Measurements from ENCODE around the gene MYOD1.
A peak's percentile ranks its signal among the peaks of the same experiment; 100 is the strongest.

The MYOD1 gene

DNA sequence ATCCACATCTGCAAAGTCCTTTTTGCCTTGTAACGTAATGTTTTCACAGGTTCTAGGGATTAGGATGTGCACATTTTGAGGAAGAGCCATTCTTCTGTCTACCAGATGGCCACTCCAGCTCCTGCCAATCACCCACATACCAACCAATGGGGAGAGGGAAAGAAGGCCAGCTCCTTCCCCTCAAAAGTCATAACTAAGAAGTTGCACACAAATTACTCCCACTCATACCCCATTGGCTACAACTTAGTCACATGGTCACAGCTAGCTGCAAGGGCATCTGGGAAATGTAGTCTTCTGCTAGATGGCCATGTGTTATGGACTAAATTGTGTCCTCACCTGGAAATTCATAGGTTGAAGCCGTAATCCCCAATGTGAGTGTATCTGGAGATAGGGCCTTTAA lies 15.4 kb upstream of the MYOD1 start:
- no peak for DNase-seq

DNA sequence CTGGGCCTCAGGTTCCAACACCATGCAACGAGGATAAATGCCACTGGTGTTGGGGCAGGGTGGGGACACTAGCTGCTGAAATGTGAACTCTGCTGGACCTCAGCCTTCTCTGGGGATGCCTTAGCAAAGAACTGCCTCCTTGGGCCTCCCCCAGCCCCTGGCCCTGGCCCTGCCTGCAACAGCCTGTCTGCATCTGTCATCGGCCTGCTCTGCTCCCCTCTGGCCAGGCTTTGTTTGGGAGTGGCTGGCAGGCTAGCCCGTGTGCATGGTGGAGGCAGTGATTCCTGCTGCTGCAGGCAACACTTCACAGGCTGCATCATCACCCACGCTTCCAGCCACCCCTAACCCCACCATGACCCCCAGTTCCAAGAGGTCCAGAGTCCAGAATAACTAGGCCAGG lies 11.5 kb upstream of the MYOD1 start:
- no peak for DNase-seq

DNA sequence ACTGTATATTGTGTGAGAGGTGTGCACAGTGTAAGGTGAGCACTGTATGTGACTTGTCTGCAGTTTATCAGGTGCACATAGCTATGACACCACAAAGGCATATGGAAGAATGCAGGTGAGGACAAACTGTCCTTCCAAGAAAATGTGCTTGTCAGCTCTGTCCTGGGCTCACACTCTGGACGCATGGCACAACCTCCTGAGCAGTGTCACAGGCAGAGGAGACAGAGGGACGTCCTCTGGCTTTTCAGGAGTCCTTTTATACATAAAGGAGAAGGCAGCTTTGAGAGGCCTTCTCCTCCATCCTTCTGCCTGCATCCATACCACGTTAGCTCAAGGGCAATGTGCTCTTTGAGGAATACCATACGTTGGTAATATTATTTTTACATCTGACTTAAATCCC lies 7.5 kb upstream of the MYOD1 start:
- DNase-seq = no peak

DNA sequence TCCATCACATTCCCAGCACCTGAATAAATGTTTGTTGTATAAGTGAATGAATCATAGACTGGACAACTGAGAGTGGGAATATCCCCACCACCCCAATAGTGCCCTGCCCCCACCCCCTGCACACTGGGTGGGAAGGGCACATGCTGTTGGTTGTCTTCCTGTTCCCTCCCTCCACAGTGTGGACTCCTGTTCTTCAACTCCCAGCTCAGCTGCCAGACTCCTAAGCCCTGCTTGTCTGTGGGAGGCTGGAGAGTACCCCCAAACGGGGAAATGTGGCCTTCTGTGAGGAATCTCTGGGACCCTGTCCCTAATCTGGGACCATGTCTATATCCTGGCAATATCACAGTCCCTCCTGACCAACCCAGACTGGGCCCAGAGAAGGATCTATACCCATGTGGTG lies 5.5 kb upstream of the MYOD1 start:
- no peak for DNase-seq

DNA sequence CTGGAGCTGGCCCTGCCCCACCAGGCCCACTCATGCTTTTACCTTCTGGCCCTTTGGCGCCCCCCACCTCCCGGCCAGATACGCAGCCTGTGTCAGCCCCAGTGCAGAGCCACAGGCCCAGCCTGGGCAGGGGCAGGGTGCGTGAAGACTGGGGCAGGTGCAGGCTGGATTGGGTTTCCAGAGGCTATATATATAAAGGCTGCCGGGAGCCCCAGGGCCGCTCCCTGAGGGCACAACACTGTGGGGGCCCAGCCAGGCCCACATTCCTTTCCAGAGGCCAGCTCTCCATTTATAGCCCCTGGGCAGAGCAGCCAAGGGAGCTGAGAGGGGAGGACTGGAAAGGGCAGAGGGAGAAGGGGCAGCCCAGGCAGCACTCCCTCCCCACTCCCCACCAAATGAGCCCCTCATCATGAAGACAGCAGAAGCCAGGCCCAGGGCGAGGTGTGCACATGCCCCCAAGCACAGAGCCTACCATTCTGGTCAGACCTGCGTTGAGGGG lies 5.0 kb upstream of the MYOD1 start:
- no peak for DNase-seq

DNA sequence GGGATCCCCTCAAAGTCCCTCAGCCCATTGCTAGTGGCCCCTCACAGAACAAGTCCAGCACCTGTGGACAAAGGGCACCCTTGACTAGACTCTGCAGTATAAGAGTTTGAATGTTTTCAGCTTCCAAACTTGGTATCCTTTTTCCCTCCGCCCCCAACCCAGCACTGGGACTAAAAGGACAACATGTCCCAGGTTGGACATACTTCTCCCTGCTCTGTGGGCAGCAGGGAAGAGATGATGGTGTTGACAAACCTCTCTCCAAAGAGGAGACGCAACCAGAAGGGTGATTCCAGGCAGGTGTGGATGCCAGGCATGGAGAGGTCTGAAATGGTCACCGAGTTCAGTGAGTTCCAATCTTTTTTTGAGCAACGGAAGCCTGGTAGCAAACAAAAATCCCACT lies 4.5 kb upstream of the MYOD1 start:
- no peak for DNase-seq

DNA sequence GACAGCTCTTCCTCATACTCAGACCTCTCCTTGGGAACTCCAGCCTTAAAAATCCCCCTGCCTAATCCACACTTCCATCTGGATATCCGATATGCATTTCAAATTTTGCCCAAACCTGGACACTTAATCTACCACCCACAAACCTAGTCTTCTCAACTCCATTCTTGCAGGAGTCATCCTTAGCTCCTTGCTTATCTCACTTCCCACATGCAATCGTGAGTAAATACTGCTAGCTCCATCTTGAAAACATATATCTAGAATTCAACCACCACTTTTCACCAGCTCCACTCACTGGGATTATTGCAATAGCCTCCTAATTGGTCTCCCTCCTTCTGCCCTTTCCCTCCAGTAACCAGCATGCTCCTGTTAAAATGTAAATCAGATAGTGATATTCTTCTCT lies 2.6 kb upstream of the MYOD1 start:
- DNase-seq = no peak

DNA sequence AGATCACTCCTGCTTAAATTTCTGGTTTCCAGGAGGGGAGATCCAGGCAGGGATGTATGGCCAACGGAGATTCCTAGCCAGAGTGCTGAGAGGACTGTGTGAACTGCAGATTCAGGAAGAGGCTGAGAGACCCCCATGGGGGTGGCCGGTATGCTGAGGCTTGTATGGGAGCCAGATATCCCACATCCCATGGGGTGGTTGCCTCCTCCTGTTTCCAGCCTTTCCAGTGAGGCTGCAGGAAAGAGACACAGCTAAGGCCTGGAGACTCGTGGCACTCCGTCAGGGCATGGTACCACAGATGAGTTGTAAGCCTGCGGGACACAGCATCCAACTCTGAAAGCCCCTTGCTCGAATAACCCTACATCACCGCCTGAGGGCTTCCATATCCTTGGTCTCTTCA lies 1.4 kb upstream of the MYOD1 start:
- no peak for DNase-seq

DNA sequence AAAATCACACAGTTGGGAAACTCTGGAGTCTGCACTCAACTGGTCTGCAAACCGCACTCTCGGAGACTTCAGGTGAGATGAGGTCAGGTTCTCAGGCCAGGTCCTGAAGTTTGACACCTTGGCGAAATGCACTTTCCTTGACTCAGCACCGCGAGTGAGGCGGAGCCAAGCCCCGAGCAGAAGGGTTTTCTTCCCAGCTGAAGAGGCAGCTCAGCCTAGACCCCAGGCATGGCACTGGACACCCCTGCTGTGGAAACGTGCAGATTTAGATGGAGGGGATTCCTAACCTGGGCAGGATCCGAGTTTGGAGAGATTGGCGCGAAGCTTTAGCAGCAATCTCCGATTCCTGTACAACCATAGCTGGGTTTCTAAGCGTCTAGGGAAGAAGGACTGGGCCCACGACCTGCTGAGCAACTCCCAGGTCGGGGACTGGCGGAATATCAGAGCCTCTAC lies 835 bp upstream of the MYOD1 start:
- DNase-seq = no peak

DNA sequence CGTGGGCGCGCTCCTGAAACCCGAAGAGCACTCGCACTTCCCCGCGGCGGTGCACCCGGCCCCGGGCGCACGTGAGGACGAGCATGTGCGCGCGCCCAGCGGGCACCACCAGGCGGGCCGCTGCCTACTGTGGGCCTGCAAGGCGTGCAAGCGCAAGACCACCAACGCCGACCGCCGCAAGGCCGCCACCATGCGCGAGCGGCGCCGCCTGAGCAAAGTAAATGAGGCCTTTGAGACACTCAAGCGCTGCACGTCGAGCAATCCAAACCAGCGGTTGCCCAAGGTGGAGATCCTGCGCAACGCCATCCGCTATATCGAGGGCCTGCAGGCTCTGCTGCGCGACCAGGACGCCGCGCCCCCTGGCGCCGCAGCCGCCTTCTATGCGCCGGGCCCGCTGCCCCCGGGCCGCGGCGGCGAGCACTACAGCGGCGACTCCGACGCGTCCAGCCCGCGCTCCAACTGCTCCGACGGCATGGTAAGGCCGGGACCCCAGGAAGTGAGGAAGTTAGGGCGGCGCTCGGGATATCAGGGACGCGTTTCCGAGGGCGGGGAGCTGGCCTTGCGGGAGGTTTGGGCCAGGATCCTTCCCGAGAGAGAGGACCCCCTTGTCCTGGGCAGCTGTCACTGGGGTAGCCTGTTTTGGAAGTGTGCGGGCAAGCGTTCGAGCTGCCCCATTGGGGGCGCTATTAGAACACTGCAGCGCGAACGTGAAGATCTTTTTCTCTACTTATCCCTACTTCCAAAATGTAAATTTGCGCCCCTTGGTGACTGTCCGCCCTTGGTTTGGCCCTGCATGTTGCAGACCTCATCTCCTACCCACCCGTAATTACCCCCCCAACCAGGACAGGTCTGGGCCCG lies 796 bp downstream of the MYOD1 start:
- no peak for DNase-seq

DNA sequence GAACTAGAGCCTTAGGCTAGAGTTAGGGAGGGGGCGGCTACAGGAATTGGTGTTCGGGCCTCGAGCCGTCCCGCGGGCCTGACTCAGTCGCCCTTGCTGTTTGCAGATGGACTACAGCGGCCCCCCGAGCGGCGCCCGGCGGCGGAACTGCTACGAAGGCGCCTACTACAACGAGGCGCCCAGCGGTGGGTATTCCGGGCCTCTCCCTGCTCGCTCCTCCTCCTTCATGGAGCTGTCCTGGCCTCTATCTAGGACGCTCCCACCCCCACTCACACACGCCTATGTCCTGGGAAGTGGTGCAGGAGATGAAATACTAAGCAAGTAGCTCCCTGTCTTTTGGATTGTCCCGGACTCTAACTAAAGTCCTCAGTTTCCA lies 1.4 kb downstream of the MYOD1 start:
- DNase-seq = no peak

DNA sequence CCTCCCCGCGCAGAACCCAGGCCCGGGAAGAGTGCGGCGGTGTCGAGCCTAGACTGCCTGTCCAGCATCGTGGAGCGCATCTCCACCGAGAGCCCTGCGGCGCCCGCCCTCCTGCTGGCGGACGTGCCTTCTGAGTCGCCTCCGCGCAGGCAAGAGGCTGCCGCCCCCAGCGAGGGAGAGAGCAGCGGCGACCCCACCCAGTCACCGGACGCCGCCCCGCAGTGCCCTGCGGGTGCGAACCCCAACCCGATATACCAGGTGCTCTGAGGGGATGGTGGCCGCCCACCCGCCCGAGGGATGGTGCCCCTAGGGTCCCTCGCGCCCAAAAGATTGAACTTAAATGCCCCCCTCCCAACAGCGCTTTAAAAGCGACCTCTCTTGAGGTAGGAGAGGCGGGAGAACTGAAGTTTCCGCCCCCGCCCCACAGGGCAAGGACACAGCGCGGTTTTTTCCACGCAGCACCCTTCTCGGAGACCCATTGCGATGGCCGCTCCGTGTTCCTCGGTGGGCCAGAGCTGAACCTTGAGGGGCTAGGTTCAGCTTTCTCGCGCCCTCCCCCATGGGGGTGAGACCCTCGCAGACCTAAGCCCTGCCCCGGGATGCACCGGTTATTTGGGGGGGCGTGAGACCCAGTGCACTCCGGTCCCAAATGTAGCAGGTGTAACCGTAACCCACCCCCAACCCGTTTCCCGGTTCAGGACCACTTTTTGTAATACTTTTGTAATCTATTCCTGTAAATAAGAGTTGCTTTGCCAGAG lies 2.0 kb downstream of the MYOD1 start:
- no peak for DNase-seq

DNA sequence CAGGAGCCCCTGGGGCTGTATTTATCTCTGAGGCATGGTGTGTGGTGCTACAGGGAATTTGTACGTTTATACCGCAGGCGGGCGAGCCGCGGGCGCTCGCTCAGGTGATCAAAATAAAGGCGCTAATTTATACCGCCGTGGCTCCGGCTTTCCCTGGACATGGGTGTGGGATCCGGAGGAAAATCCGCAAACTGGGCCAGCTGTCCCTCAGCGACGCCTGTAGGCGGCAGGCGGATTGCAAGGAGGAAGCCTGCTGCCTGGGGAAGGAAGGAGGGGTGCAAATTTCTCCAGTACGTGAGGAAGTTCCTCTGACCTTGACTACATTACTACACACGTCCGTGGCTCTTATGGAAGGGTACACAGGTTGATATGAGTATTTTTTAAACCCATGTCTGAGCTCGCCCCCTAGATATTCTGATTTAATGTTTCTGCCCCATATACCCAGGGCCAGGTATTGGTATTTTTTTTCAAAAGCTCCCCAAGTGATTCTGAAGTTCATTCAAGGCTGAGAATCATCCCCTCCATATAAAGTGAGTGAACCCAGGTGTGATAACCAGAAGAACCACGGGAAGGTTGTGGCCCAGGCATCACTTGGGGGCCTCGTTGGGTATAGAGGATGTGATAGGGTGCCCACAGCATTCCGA lies 2.8 kb downstream of the MYOD1 start:
- DNase-seq = no peak

DNA sequence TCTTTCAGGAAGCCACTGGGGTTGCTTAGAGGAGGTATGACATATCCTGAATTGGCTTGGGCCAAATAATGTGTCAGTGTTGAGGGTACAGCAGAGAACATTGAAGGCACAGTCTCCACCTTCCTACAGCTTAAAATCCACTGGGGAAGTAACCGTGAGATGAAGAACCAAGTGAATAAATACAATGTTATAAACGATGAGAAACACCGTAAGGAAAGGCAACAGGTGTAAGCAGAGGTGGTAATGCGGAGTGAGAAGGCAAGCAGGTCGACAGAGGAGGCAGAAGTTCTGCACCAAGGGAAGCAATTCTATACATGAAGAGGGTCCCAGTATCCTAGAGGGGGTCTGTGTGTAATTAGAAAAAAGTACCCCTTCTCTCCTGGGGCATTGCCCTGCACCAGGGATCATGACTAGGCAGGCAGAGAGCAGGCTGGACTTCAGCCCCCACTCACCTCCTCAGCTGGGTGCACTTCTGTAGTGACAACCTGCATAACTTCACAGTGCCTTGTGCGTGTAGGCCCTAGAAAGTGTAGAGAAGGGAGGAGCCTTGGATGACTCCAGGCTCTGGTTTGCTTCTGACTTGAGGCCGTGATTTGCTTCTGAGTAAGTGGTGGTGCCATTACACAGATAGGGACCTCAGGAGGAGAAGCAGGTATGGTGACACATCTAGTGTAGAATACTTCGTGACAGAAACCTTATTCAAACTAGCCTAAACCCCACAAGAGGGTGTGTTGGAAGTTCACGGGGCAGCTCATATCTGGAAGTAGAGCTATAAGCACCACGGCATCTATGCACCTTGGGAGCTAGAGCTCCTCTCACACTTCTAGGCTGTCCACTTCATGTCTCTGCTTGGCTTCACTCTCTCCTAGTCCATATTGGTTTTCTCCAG lies 4.9 kb downstream of the MYOD1 start:
- DNase-seq = no peak

DNA sequence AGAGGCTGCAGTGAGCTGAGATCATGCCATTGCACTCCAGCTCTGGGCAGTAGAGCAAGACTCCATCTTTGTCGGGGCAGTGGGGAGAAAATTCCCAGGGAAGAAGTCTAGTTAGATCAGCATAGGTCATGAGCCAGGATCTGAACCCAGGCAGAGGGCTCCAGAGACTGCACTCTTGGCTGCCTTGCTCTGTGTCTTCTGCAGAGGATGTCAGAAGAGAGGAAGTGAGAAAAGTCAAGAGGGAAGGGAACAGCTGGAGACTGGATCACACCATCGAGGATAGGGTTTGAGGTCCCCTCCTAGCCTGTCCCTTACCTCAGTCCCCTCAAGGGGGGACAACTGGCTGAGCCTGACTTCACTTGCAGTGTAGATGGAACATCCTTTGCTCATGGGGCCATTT lies 5.8 kb downstream of the MYOD1 start:
- no peak for DNase-seq

DNA sequence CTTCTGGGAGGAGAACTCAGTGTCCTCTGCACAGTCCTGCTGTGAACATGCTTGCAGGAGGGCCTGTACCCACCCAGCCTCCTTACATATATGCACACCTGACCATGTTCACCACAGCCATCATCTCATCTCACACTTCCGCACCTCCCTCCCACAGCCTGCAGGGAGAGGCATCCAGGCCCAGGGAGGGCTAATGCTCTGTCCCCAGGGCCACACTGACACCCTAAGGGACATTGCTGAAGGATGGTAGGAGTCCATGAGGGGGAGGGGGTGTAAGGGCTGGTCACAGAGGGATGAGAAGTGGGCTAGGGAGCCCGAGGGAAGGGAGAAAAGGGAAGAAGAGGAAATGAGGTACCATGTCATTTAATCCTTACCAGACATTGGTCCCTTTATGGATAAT lies 10.8 kb downstream of the MYOD1 start:
- no peak for DNase-seq

DNA sequence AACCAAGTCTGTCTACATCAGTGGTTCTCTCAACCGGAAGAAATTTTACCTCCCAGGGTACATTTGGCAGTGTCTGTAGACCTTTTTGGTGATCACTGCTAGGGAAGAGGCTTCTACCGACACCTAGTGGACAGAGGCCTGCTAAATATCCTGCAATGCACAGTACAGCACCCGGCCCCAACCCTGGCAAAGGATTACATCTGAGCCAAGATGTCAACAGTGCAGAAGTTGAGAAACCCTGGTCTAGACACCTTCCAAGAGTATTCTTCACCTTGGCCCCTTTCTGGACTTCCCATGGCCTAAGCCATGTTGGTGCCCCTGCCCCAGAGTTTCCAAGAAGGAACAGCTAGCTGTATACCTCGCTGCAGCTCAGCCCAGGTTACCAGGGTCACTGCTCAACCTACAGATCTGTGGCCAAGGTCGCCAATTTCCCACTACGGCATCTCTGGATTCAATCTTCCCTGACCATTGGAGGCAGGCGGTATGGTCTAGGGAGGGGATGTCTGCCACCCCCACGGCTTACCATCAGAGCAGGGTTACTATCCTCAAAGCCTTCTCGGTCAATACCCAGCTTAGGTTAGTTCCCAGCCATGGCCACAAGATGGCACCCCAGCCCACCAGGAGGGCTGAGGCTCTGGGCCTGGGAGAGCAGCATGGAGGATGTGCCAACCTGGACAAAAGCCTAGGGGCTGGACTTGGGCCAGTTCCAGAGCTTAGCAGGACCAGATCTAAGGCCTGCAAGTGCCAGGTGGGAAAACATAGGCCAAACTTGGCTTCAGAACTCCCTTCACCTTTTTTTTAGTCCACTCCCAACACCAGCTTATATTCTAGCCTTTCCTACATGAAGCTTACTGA lies 11.5 kb downstream of the MYOD1 start:
- peak; percentile 55 for DNase-seq

DNA sequence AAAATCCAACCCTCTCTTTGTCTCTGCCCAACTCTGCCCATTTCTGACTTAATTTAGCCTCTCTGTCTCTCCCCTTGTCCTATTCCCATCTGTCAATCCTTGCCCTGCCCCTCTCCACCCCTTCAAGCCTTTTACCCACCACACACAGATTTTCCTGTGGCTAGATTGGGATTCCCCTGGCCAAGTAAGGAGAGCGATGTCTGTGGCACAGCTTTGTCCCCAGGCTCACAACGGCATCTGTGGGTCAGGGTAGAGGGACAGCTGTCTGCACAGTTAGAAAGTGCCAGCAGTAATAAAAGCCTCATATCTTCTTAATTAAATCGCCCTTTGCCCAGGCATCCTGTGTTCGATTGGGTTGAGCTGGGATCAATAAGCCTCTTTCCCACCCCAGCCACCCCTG lies 13.9 kb downstream of the MYOD1 start:
- DNase-seq = no peak

DNA sequence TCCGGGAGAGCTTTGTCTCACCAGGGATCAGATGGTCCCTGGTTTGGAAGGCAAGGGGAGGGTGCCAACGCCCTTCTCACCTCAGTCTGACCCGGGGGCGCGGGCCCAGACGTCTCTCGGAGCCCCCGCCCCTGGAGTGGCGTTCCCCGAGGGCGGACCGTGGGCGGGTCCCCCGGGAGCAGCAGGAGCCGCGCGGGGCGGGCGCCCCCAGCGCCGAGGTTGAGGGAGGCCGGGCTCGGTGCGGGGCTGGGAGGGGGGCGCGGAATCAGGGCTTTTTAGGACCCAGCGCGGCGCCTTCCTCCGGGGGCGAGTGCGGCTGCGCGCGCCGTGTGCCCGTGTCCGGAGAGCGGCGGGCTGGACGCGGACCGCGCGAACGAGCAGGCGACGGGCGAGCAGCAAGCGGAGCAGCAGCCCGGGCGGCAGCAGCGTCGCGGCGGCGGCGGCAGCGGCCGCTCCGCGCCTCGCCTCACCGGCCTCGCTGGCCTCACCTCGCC lies 15.1 kb downstream of the MYOD1 start, which contains the start of gene KCNC1:
Gene KCNC1, plus strand, starts transcription at position 364 of the 494 bp plus-strand sequence. CDS start 1,222 bp downstream, outside the sequence.
- no peak for DNase-seq

DNA sequence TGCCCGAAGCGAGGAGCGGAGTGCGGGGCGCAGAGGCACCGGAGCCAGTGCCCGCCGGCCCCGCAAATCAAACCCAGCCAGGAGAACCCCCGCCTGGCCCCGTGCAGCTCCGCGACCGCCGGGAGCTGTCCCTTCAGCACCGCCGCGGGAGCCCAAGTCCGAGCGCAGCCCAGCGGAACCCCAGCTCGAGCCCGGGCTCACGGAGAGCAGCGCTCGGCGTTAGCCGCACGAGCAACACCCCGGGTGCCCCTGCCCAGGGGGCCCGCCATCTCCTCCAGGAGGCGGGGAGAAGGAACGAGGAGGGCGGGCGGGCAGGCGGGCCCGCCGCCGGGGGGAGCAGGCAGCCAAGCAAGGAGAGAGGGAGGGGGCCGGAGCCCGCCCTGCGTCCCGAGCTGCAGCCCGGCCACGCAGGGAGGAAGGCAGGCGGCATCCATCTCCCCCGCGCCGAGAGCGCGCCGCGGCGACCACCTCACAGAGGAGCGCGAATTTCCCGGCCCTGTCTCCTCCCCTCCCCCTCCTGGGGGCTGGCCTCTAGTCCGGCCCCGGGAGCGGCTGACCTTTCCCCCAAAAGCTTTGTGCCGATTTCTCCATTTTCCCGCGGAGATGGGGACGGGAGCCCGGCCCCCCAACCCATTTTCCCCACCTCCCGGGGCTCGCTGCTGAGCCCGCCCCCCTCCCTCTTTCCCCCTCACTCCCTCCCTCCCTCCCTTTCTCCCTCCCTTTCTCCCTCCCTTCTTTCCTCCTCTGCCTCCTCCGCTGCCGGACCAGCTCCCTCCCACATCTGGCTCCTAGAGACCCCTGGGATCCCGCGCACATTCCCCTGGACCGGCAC lies 15.8 kb downstream of the MYOD1 start:
- peak; percentile 25 for DNase-seq

All from activated naive CD4-positive, alpha-beta T cell treated with anti-CD3 and anti-CD28 coated beads, Interleukin-2, amount 50 U/mL, for 16 hours (primary cell).